Right lobe of liver (tissue), 6 donors: ENCODE results near the gene PARD6B. TPM values are rescaled to one million over a fixed set of nuclear protein-coding genes. Genes with fewer than 3 reads are reported as not detected.

Experiments used
- ATAC-seq, 4 donors: fragments of 200-7000 bp; cut with Tn5 transposase; one replicate each; pipeline ENCODE4 v1.9.1; 2020; ENCODE audit warnings: mild to moderate bottlenecking in 4 of 4, moderate library complexity in 4 of 4
- DNase-seq, 3 donors: peaks; one replicate each; pipeline ENCODE4 v3.0.0-alpha.2; 2020
- H3K27ac ChIP-seq, 3 donors: fragments of 200-600 bp; one replicate each; pipeline ENCODE4 v1.8.0; 2022
- H3K27me3 ChIP-seq, 2 donors: fragments of 200-600 bp; one replicate each; pipeline ENCODE4 v1.8.0; 2022
- H3K36me3 ChIP-seq, 4 donors: fragments of 200-600 bp; sonication (generic) in 1 of 4; one replicate each; pipeline versions ENCODE4 v1.5.1 to v1.8.0; 2017 to 2022; ENCODE audit warnings: control low read depth in 1 of 4
- H3K4me1 ChIP-seq, 4 donors: fragments of 200-600 bp; sonication (generic) in 1 of 4; one replicate each; pipeline versions ENCODE4 v1.5.1 to v1.8.0; 2017 to 2022; ENCODE audit warnings: control low read depth in 1 of 4
- H3K4me3 ChIP-seq, 3 donors: fragments of 200-600 bp; one replicate each; pipeline ENCODE4 v1.8.0; 2022
- H3K9me3 ChIP-seq, 4 donors: fragments of 200-600 bp; sonication (generic) in 1 of 4; one replicate each; pipeline versions ENCODE4 v1.5.1 to v1.8.0; 2017 to 2022; ENCODE audit warnings: control low read depth in 1 of 4
- CTCF ChIP-seq, 4 donors: fragments of 200-600 bp in 3 of 4; fragments of 450-650 bp in 1 of 4; IDR thresholded peaks; one replicate each; pipeline versions ENCODE4 v1.5.1 to v1.8.0; 2016 to 2022; ENCODE audit warnings: antibody characterized with exemption in 4 of 4, mild to moderate bottlenecking in 2 of 4
- POLR2A ChIP-seq: fragments of 450-650 bp; IDR thresholded peaks from one replicate; pipeline ENCODE4 v1.6.1; 2017; ENCODE audit warnings: antibody characterized with exemption, mild to moderate bottlenecking
- WGBS: methylation state at CpG from one replicate; pipeline ENCODE4 v1.1.6; 2018; ENCODE audit warnings: low coverage, low lambda C conversion rate; ENCODE audit not compliant: insufficient coverage; ENCODE audit errors: missing lambda C conversion rate; 5-methylcytosine and 5-hydroxymethylcytosine counted together
- intact Hi-C, 2 donors: fragments of 100-400 bp; cut with DNase I; formaldehyde crosslinking; loops; one replicate each; pipeline versions ENCODE4 v1.11.2 to v1.14.1; 2022
- total RNA-seq, 6 experiments: library from RNA; depleted of rRNA in 2 of 6; stranded (reverse); fragments of >200 nt in 2 of 6; fragmentation: NEBNext Ultra II Directional in 3 of 6; extraction: Animal tissue kit (Norgen Biotek cat#: 25700) in 3 of 6; gene quantifications; one replicate each; pipeline versions ENCODE4 v1.1.0 to v1.2.4, GENCODE V29; 2016 to 2023
- donor health status: DM: no; HTN: yes; CAD: no.
- donor health status: DM: no; HTN: no; CAD: no.
- donor health status: DM: no; HTN: no; CAD: no.
- donor health status: DM: no; HTN: yes; CAD: no.
- donor health status: DM: no; HTN: yes; CAD: no.

PARD6B gene
- total RNA-seq, 6 experiments from 2014 or later = 6.6 to 11.1 (median 8.5) TPM

GRCh38 chr20:50804437-50805348 lies 73.3 kb downstream of the PARD6B start:
- H3K9me3 ChIP-seq = no peaks in the 10 kb centered on the region
- no peaks in the 10 kb centered on the region for H3K27me3 ChIP-seq
- H3K36me3 ChIP-seq = no peaks in the 10 kb centered on the region
- no peak overlapping the region for H3K27ac ChIP-seq
- intact Hi-C loops = loop anchor here in 1 of 2 donors (10.0 kb wide), 1 partner anchor 160 kb away; no protein-coding TSS in a partner anchor
- H3K4me3 ChIP-seq = no peak overlapping the region
- no peaks in the 10 kb centered on the region for H3K4me1 ChIP-seq
- DNase-seq = no peak
- no peak for TF ChIP-seq CTCF (IDR thresholded peaks at IDR 0.05)
- no peak for TF ChIP-seq POLR2A
- no peak for ATAC-seq
- WGBS = 51% methylated on average over 9 of the region's 11 CpGs

GRCh38 chr20:50805349-50805684 lies 73.9 kb downstream of the PARD6B start:
- Histone ChIP-seq H3K9me3 (no peaks in the 10 kb centered on the region), H3K36me3 (no peaks in the 10 kb centered on the region), H3K27ac (no peak overlapping the region), H3K27me3 (no peaks in the 10 kb centered on the region), H3K4me1 (no peaks in the 10 kb centered on the region), H3K4me3 (no peak overlapping the region)
- DNase-seq (no peak), ATAC-seq (no peak)
- TF ChIP-seq CTCF (IDR thresholded peaks at IDR 0.05) = no peak
- TF ChIP-seq POLR2A = no peak
- 25% methylated on average over 1 of the region's 1 CpG for WGBS
- intact Hi-C loops = loop anchor here in 1 of 2 donors (10.0 kb wide), 1 partner anchor 159 kb away; no protein-coding TSS in a partner anchor

DNA sequence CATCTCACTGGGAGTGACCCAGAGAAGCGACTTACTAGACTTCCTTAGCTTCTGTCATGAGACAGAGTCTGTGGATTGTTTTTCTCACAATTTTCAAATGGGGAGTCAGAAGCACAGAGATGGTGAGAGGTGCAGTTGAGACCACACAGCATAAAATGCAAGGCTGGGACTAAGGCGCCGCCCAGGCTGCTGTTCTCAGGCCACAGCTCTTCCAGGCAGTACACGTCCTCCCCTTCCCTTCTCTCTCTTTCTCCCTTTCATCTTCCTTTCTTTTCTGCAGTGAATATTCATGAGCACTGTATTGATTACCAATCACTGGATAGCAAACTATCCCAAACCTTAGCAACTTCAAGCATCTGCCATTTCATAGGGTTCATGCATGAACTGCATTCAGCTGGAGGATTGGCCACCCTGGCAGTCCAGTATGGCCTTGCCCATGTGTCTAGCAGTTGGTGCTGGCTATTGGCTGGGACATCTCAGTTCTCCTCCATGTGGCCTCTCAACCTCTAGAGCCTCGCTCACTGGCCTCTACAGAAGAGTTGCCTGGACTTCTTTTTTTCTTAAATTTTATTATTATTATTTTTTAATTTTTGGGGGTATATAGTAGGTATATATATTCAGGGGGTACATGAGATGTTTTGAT lies 74.9 kb downstream of the PARD6B start:
- no peaks in the 10 kb centered on the region for H3K27me3 ChIP-seq
- H3K4me3 ChIP-seq = no peak overlapping the region
- WGBS = 76% methylated on average over 3 of the region's 5 CpGs
- TF ChIP-seq CTCF (IDR thresholded peaks at IDR 0.05) (no peak), POLR2A (no peak)
- H3K4me1 ChIP-seq = no peaks in the 10 kb centered on the region
- ATAC-seq (no peak), DNase-seq (no peak)
- no peak overlapping the region for H3K27ac ChIP-seq
- H3K36me3 ChIP-seq = no peaks in the 10 kb centered on the region
- intact Hi-C loops = loop anchor here in 1 of 2 donors (10.0 kb wide), 1 partner anchor 159 kb away; no protein-coding TSS in a partner anchor
- H3K9me3 ChIP-seq = no peaks in the 10 kb centered on the region

Other genes starting within 250 kb of the PARD6B start
- gene PTPN1, start 221.2 kb upstream of the PARD6B start, total RNA-seq = 10 to 100 TPM in 5 of 6 experiments, 1 to 10 TPM in 1; 9.5 to 14.9 (median 12.6) TPM
- 10 to 100 TPM in 2 of 6 experiments, 1 to 10 TPM in 4; 4.8 to 13.8 (median 8.9) TPM for gene RIPOR3, start 40.0 kb upstream of the PARD6B start, total RNA-seq
- 1 to 10 TPM in 1 of 6 experiments, under 1 TPM in 5; 0.31 to 1.4 (median 0.60) TPM for gene BCAS4, start 63.5 kb downstream of the PARD6B start, total RNA-seq
- gene ADNP, start 199.9 kb downstream of the PARD6B start, total RNA-seq = 10 to 100 TPM; 19.8 to 25.9 (median 23.1) TPM
- 10 to 100 TPM; 16.6 to 40.4 (median 21.2) TPM for gene DPM1, start 227.0 kb downstream of the PARD6B start, total RNA-seq
- 1 to 10 TPM; 2.3 to 3.2 (median 2.7) TPM for gene MOCS3, start 227.2 kb downstream of the PARD6B start, total RNA-seq